Activated T-helper 9 cell treated with anti-CD3 and anti-CD28 coated beads, Interleukin-2, amount 50 U/mL, for 16 hours (primary cell): ENCODE measurements around the gene FLNC.

ENCODE experiments used
- DNase-seq: peaks from one replicate; pipeline ENCODE4 v3.0.0-alpha.2; 2020; ENCODE audit warnings: low read depth

The FLNC gene

GRCh38 chr7:128830231-128831177 is at the start of gene FLNC:
Gene FLNC (plus strand): TSS chr7:128830406. CDS start chr7:128830638, 232 bp downstream.
- no peak for DNase-seq

DNA sequence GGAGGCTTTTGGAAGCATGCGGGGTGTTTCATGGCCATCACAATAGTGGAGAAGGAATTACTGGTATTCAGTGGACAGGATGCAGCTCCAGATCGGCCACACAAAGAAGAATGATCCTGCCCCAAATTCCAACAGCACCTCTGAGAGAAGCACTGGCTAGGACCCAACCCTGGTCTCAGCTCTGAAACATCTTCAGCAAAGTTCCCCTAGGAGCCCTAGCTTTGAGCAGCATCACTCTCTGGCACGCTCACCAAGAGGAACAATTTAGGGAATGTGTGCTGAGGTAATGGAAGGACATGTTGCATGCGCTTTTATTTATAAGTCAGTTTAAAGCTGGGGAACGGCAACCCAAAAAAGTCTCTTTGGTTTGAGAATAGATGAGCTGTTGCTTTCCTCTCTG is 49.1 kb upstream of the FLNC start:
- no peak for DNase-seq

- no peak for DNase-seq
Observed at GRCh38 chr7:128781851-128782250, 48.4 kb upstream of the FLNC start.

GRCh38 chr7:128783143-128783861 is 46.9 kb upstream of the FLNC start:
- DNase-seq = no peak

DNA sequence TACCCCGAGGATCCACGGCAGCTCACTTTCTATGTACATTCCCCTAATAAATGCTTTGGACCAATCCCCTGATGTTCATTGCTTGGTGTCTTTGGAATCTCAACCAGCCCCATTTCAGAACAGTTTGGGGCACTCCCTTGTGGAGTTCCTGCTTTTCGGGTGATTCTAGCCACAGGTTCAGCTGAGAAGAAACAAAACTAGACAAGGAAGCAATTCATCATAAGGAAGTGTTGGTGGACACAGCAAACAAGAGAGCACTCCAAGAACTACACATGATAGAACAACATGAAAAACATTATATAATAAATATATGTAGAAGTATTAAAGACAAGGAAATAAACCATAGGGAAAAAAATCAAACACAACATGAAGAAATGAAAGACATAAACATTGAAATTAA is 44.5 kb upstream of the FLNC start:
- no peak for DNase-seq

GRCh38 chr7:128788446-128789412 is 41.5 kb upstream of the FLNC start:
- no peak for DNase-seq

DNA sequence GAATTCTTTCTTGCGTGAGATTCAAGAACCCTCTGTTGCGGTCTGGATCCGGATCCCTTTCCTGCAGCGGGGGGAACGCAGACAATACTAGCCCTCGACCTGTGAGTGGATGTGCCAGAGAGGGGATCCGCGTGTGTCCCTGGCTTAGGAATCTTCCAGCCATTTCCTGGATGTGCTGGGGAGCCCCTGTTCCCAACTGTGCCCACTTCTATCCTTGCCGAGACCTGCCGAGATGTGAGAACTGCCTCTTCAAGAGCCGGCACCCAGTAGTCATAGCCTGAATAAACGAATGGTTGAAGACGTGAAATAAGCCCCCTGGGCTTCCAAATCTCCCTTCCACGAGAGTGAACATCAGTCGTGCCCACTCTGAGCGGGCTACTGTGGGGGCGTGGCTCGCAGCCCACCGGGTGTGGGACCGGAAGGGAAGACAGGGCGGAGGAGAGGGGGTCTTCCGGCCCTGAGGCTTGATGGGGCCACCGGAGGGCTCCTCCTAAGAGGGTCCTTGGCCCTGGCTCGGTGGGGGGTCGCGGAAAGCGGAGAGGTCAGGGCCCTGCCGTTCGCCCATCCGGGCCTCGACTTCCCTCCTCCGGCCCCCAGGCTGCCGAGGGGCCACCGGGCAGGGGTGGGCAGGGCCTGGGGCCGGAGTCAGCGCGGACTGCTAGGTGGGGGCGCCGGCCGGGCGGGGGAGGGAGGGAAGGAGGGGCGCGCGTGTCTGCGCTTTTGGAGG is 39.7 kb upstream of the FLNC start:
- DNase-seq = no peak

GRCh38 chr7:128791121-128791971 is 38.9 kb upstream of the FLNC start, which contains the start of gene CCDC136:
Gene CCDC136 (plus strand): TSS chr7:128791968. CDS start chr7:128792412, 444 bp downstream.
- peak; percentile 69 for DNase-seq

GRCh38 chr7:128791972-128792327 is 38.3 kb upstream of the FLNC start:
- no peak for DNase-seq

GRCh38 chr7:128792471-128793180 is 37.6 kb upstream of the FLNC start:
- no peak for DNase-seq

DNA sequence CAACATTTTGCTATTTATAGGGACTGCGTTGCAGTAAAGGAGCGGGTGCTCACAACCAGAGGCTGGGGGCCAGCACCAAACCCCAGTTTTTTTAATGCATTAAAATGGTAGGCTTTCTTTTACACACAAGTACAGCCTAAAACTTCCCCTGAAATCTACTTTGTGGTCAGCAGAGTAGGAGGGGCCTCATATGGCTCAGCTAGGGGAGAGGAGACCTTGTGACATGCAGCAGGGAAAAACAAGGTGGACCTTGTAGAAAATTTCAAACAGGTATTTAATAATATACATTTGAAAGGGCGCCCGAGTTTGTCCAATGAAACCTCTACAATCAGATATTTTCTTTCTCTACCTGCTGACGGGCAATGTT is 37.0 kb upstream of the FLNC start:
- no peak for DNase-seq

GRCh38 chr7:128794020-128794419 is 36.2 kb upstream of the FLNC start:
- DNase-seq = no peak

DNA sequence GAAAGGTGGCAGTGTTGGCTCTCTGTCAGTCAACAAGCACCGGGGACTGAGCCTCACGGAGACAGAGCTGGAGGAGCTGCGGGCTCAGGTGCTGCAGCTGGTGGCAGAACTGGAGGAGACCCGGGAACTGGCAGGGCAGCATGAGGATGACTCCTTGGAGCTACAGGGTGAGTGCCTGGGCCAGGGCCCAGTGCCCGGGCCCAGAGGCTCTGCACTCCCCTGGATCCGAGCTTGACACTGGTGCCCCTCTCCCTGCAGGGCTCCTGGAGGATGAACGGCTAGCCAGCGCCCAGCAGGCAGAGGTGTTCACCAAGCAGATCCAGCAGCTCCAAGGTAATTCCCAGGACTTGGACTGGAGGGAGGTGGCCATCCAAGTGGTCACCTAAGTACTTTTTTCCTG is 35.8 kb upstream of the FLNC start:
- DNase-seq = no peak

DNA sequence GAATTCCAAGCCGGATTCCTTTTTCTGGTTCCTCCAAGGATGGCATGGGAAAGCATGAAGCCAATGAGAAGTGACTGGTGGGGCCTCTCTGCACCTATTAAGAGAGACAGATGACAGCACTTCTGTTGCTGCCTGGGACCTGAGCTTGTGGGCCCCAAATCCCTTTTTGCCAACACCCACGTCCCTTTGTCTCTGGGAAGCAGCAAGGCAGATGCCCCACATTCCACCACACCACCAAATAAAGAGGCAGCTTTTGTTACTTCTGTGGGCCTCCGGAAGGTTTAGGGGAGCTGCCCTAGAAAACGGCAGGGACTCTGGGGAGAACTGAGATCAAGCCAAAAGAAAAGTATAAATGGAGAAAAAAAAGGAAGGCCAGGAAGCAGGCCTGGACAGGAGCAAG is 35.1 kb upstream of the FLNC start:
- no peak for DNase-seq

- no peak for DNase-seq
Observed at GRCh38 chr7:128796327-128796726, 33.9 kb upstream of the FLNC start.

- no peak for DNase-seq
Observed at GRCh38 chr7:128799451-128799850, 30.8 kb upstream of the FLNC start.

- DNase-seq = no peak
Observed at GRCh38 chr7:128800567-128800966, 29.6 kb upstream of the FLNC start.

DNA sequence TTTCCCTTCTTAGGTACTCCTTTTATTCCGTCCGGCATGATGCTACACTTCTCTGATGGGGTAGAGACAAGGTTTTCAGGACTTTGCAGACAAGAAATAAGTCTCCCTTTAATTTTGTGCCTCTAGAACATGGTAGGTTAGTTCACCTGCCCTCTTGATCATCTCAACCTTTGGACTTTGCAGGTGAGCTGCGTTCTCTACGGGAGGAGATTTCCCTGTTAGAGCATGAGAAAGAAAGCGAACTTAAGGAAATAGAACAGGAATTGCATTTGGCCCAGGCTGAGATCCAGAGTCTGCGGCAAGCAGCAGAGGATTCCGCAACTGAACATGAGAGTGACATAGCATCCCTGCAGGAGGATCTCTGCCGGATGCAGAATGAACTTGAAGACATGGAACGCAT is 29.2 kb upstream of the FLNC start:
- DNase-seq = no peak

GRCh38 chr7:128801667-128802418 is 28.4 kb upstream of the FLNC start:
- no peak for DNase-seq
